ENCODE measurements around the gene TRIM26. TPM values are rescaled to one million over a fixed set of nuclear protein-coding genes. Genes with fewer than 3 reads are reported as not detected.

TRIM26 gene
- total and polyA plus RNA-seq, 4 donors: 32.1 to 51.4 (median 38.1) TPM

GRCh38 chr6:30171677-30172471 lies 41.3 kb downstream of the TRIM26 start:
- TF ChIP-seq CTCF (IDR thresholded peaks at IDR 0.05; ENCODE audit: control extremely low read depth, extremely low read depth): no peak
- no peaks in the 10 kb centered on the region for H3K9me3 ChIP-seq (ENCODE audit: control insufficient read depth in 4 of 4, insufficient read depth in 3 of 4, low read length in 3 of 4)
- DNase-seq: peak; percentile 21 to 40 (median 28)
- no peak overlapping the region for H3K27ac ChIP-seq (ENCODE audit: low read depth in 1 of 2, low read length in 1 of 2)
- H3K4me1 ChIP-seq (ENCODE audit: control insufficient read depth in 5 of 5, insufficient read depth in 5 of 5, low read length in 5 of 5): peaks cover 0 to 7% (median 0%) of the 10 kb centered on the region in 5 donors
- ATAC-seq (ENCODE audit: insufficient read depth, low FRiP score): no peak
- no peak overlapping the region for H3K9ac ChIP-seq (ENCODE audit: insufficient read depth in 1 of 2, low read length in 2 of 2)
- WGBS, 2 donors: 5 to 8% methylated on average over 55 to 62 of the region's 62 CpGs
- H3K36me3 ChIP-seq (ENCODE audit: control insufficient read depth in 4 of 4, insufficient read depth in 4 of 4, low read length in 4 of 4): no peaks in the 10 kb centered on the region
- no peak overlapping the region for H3K4me3 ChIP-seq
- peaks cover 7 to 74% (median 57%) of the 10 kb centered on the region in 3 donors for H3K27me3 ChIP-seq (ENCODE audit: control insufficient read depth in 3 of 3, insufficient read depth in 3 of 3, low read length in 2 of 3)

- no peaks in the 10 kb centered on the region for H3K9me3 ChIP-seq (ENCODE audit: control insufficient read depth in 4 of 4, insufficient read depth in 3 of 4, low read length in 3 of 4)
- H3K27me3 ChIP-seq (ENCODE audit: control insufficient read depth in 3 of 3, insufficient read depth in 3 of 3, low read length in 2 of 3): peaks cover 7 to 71% (median 55%) of the 10 kb centered on the region in 3 donors
- DNase-seq (peak in 2 of 3 donors; percentile 43 to 58), ATAC-seq (ENCODE audit: insufficient read depth, low FRiP score) (peak; percentile 27)
- peak; percentile 45 for TF ChIP-seq CTCF (IDR thresholded peaks at IDR 0.05; ENCODE audit: control extremely low read depth, extremely low read depth)
- H3K36me3 ChIP-seq (ENCODE audit: control insufficient read depth in 4 of 4, insufficient read depth in 4 of 4, low read length in 4 of 4): no peaks in the 10 kb centered on the region
- H3K9ac ChIP-seq (ENCODE audit: insufficient read depth in 1 of 2, low read length in 2 of 2): no peak overlapping the region
- 25 to 28% methylated on average over 7 of the region's 7 CpGs for WGBS, 2 donors
- H3K4me1 ChIP-seq (ENCODE audit: control insufficient read depth in 5 of 5, insufficient read depth in 5 of 5, low read length in 5 of 5): peaks cover 0 to 7% (median 0%) of the 10 kb centered on the region in 5 donors
- H3K27ac ChIP-seq (ENCODE audit: low read depth in 1 of 2, low read length in 1 of 2): no peak overlapping the region
- H3K4me3 ChIP-seq: no peak overlapping the region
Observed at GRCh38 chr6:30169658-30170614, 43.3 kb downstream of the TRIM26 start.

GRCh38 chr6:30168741-30169140 lies 44.5 kb downstream of the TRIM26 start:
- Histone ChIP-seq H3K9ac (ENCODE audit: insufficient read depth in 1 of 2, low read length in 2 of 2) (no peak overlapping the region), H3K4me1 (ENCODE audit: control insufficient read depth in 5 of 5, insufficient read depth in 5 of 5, low read length in 5 of 5) (peaks cover 0 to 7% (median 0%) of the 10 kb centered on the region in 5 donors), H3K9me3 (ENCODE audit: control insufficient read depth in 4 of 4, insufficient read depth in 3 of 4, low read length in 3 of 4) (no peaks in the 10 kb centered on the region), H3K27me3 (ENCODE audit: control insufficient read depth in 3 of 3, insufficient read depth in 3 of 3, low read length in 2 of 3) (peaks cover 7 to 59% (median 53%) of the 10 kb centered on the region in 3 donors), H3K36me3 (ENCODE audit: control insufficient read depth in 4 of 4, insufficient read depth in 4 of 4, low read length in 4 of 4) (no peaks in the 10 kb centered on the region), H3K4me3 (no peak overlapping the region), H3K27ac (ENCODE audit: low read depth in 1 of 2, low read length in 1 of 2) (no peak overlapping the region)
- ATAC-seq (ENCODE audit: insufficient read depth, low FRiP score): no peak
- DNase-seq: no peak
- TF ChIP-seq CTCF (IDR thresholded peaks at IDR 0.05; ENCODE audit: control extremely low read depth, extremely low read depth): no peak
- WGBS, 2 donors: 78 to 79% methylated on average over 1 of the region's 1 CpG
